DMS 273 (cell line): Measurements from ENCODE around the gene PES1.
"Not testable (repeated sequence)": the region's sequence is repeated elsewhere in the genome, so short reads cannot be mapped to it uniquely, and the experiment has no call there.

Source experiments
- DNase-seq: peaks from one replicate; lab custom pipeline; 2025; ENCODE audit not compliant: unreplicated experiment; lab: John Stamatoyannopoulos, UW

PES1 gene

DNA sequence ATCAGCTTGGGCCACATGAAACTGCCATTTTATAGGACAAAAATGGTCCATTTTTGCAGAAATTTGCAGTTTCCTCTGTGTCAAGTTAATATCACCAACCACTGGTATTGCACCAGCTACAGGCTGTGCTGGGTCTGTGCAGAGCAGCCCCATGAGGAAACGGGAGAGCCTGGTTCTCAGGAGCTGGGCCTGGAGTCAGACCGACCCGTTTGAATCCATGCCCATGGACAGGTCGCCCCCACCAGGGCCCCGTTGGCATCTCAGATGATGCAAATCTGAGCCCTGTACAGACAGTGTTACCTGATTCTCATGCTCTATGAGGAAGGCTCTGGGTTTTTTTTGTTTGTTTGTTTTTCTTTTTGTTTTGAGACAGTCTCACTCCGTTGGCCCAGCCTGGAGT, 35.3 kb downstream of the PES1 start:
- peak; percentile 49 for DNase-seq

DNA sequence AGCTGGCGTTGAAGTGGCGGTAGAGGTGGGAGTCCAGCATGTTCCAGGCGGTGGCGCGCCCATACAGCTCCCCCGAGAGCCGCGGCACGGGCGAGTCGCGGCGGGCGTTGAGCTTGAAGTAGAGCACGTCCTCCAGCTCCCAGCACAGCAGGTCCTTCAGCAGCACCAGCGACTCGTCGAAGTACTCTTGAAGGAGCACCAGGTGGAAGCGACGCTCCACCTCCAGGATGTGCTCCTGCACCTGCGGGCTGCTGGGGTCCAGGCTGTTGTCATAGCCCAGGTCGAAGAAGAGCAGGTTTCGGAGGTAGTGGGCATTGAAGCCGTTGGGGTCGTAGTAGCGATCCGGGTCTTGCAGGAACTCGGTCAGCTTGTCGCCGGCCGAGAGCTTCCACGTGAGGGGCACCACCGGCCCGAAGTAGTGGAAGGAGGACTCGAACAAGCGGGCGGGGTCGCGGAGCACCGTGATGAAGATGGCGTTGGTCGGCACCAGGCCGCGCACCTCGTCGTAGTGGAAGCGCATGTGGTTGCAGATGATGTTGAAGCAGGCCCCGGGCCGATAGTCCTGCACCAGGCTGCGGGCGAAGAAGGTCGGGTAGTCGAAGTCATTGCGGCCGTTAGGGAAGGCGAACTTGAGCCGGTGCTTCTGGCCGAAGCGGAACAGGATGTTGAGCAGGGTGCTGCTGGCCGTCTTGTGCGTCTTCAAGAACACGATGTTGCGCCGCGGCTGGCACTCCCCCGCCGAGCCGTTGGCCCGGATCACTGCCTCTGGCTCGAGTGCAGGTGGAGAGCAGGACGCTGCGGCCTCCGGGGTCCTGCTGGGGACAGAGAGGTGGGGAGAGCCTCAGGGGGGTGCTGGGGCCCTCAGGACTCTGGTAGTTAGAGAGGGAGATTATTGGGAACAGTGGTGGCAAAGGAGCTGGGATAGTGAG, 36.2 kb downstream of the PES1 start:
- DNase-seq = no peak

DNA sequence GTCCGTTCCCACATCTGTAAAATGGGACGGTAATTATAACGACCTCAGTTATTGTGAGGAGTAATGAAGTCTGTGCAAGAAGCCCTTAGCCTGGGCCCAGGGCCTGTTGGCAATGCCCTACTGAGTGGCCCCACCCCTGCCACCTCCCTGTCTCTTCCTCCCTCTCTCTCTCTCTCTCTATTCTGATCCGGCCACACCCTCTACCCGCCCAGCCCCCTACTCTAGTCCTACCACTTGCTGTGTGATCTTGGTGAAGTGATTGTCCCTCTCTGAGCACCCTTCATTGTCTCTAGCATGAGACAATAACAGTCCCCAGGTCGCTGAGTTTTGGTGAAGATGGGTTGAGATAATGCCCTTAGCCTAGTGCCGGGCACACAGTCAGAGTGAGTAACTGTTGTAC, 37.7 kb downstream of the PES1 start:
- DNase-seq = no peak

DNA sequence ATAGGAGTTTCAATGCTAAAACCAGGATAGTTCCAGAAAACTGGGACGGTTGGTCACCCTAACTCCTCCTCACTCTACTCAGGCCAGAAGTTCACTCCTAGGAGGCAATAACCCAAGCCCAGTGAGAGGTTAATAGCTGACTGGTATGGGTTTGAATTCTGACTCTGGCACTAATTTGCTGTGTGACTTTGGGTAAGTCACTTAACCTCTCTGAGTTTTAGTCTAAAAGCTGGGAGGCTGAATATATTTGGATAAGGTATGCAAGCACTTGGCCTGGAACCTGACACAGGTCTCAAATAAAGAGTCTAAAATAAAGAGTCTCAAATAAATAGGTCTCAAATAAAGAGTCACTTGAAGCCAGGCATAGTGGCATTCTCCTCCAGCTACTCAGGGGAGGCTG, 39.0 kb downstream of the PES1 start:
- no peak for DNase-seq

DNA sequence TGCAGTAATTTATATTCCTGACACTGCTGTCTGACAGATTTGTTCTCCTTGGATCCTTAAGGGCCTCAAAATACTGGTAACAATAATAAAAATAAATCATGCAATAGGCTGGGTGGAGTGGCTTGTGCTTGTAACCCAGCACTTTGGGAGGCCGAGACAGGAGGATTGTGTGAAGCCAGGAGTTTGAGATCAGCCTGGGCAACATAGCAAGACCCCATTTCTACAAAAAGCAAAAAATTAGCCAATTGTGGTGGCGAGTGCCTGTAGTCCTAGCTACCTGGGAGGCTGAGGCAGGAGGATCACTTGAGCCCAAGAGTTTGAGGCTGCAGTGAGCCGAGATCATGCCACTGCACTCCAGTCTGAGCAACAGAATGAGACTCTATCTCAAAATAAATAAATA, 39.9 kb downstream of the PES1 start:
- DNase-seq = not testable (repeated sequence)

DNA sequence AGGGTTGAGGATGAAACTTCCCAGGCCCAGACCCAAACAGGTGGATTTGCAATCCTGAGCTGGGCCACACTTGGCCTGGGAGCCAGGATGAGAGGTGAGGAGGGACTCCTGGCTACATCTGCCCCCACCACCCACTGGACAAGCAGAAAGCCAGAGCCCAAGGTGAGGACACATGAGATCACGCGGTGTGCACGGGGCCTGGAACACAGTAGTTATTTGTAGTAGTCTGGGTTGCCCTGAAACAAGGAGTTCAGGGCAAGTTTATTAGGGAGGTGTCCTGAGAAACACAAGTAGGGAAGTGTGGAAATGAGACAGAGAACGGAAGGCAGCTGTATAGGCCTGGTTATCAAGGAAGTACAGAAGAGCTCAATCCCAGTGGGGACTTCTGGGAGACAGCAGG, 44.5 kb downstream of the PES1 start:
- no peak for DNase-seq

DNA sequence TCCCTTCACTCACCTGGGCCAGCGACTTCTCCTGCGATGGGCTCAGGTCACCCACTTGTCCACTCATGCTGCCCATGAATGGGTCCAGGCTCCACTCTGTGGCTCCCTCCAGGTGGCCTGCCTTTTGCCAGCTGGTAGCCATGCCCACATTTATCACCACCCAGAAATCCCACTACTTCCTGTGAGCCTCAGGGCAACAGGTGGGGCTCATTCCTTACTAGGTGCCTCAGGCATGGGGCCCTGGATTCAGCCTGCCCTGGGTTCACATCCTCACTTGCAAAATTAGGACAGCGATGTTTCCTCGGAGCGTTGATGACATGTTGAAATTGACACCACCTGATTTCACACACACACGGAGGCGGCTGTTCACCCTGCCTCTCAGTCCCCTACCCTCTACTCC, 45.1 kb downstream of the PES1 start, which contains the start of gene SEC14L6:
SEC14L6 (minus strand) TSS at position 126 of the 400 bp plus-strand sequence; CDS start at position 67, 59 bp downstream.
- DNase-seq = no peak

DNA sequence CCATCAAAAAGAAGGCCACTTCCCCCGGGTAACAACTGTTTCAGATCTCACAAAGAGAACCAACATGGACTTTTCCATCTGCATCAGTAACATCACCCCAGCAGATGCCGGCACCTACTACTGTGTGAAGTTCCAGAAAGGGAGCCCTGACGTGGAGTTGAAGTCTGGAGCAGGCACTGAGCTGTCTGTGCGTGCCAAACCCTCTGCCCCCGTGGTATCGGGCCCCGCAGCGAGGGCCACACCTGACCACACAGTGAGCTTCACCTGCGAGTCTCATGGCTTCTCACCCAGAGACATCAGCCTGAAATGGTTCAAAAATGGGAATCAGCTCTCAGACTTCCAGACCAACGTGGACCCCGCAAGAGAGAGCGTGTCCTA, 48.9 kb downstream of the PES1 start:
- no peak for DNase-seq

DNA sequence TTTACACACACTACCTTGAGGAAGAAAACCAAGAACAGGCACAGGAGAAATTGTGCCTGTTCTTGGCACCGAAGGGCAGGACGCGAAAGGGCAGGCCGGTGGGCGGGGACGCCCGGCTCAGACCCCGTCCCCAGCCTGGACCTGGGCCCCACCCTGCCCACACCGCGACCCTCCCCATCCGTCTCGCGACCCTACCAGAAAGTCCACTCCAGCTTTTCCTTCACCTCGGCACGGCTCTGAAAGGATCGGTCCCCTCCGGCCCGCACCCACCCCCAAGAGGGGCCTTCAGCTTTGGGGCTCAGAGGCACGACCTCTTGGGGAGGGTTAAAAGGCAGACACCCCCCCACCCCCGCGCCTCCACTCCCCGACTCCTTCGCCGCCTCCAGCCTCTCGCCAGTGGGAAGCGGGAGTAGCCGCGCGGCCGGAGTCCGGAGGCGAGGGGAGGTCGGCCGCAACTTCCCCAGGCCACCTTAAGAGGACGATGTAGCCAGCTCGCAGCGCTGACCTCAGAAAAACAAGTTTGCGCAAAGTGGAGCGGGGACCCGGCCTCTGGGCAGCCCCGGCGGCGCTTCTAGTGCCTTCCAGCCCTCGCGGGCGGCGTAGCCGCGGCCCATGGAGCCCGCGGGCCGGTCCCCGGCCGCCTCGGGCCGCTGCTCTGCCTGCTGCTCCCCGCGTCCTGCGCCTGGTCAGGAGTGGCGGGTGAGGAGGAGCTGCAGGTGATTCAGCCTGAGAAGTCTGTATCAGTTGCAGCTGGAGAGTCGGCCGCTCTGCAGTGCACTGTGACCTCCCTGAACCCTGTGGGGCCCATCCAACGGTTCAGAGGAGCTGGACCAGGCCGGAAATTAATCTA, 49.5 kb downstream of the PES1 start:
- DNase-seq = no peak

DNA sequence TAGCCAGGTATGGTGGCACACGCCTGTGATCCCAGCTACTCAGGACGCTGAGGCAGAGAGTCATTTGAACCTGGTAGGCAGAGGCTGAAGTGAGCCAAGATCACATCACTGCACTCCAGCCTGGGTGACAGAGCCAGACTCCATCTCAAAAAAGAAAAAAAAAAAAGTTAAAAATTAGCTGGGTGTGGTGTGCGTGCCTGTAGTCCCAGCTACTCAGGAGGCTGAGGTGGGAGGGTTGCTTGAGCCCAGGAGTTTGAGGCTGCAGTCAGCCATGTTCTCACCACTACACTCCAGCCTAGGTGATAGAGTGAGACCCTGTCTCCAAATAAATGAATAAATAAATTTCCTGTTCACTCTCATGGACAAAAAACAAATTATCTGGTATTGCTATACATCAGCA, 50.2 kb downstream of the PES1 start:
- DNase-seq = not testable (repeated sequence)

DNA sequence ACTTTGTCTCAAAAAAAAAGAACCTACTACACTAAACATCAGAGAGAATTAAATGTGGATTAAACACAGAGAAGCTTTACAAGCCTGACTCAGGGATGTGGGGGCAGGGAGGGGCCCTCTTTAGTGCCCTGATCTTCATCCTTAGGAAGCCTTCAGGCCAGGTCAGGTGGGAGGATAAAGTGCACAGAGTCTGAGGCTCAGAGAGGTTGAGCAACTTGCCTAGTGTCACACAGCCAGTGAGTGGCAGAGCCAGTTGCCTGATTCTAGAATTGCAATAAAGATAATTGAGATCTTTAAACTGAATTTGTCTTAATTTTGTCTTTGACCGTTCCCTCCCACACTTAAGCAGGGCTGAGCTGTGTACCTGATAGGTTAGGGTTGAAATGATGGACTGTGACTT, 52.3 kb downstream of the PES1 start:
- no peak for DNase-seq

DNA sequence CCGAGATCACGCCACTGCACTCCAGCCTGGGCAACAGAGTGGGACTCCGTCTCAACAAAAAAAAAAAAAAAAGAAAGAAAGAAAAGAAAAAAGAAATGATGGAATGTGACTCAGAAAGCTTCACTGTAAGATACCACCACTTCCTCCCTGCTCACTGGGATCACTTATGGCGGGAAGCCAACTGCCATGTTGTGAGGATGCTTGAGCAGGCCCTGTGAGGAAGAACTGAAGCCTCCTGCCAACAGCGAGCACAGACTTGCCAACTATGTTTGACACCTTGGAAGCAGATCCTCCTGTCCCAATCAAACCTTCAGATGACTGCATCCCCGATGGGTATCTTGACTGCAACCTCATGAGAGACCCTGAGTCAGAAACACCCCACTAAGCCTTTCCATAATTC, 53.4 kb downstream of the PES1 start:
- DNase-seq = peak; percentile 21

DNA sequence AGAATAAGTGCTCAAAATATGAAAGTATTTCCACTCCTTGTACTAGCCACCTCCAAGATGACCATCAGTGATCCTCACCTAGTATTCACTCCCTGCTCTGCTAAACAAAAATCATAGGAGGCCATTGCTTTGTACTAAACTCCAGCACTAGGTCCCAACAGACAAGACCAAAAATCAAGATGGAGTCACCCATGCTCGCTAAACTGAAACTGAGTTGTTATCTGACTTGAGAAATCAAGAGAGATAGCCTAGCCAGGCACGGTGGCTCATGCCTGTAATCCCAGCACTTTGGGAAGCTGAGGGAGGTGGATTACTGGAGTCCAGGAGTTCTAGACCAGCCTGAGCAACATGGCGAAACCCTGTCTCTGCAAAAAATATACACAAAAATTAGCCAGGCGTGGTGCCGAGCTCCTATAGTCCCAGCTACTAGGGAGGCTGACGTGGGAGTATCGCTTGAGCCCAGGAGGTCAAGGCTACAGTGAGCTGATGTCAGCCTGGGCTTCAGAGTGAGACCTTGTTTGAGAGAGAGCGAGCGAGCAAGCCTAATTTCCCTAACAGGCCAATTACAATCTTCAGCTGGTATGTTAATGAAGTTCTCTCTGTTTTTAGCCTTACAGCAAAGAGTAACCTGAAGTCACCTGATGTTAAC, 54.5 kb downstream of the PES1 start:
- DNase-seq = no peak

DNA sequence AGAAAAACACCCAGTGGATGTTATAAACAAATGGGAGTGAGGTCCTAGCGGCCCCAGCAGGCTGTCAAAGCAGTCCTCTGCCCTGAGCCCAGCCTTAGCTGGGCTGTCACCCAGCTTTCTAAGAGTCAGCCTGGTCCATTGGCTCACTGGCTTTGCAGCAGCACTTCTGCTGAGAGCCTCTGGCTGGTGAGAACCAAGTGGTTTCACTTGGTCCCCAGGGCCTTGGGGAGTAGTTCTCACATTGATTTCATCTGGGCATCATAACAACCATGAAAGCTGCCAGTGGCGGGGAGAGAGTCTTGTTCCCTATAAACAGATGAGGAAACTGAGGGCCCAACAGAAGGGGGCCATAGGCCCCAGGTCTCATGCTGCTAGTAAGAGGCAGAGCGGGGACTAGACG, 56.5 kb downstream of the PES1 start:
- DNase-seq = no peak

DNA sequence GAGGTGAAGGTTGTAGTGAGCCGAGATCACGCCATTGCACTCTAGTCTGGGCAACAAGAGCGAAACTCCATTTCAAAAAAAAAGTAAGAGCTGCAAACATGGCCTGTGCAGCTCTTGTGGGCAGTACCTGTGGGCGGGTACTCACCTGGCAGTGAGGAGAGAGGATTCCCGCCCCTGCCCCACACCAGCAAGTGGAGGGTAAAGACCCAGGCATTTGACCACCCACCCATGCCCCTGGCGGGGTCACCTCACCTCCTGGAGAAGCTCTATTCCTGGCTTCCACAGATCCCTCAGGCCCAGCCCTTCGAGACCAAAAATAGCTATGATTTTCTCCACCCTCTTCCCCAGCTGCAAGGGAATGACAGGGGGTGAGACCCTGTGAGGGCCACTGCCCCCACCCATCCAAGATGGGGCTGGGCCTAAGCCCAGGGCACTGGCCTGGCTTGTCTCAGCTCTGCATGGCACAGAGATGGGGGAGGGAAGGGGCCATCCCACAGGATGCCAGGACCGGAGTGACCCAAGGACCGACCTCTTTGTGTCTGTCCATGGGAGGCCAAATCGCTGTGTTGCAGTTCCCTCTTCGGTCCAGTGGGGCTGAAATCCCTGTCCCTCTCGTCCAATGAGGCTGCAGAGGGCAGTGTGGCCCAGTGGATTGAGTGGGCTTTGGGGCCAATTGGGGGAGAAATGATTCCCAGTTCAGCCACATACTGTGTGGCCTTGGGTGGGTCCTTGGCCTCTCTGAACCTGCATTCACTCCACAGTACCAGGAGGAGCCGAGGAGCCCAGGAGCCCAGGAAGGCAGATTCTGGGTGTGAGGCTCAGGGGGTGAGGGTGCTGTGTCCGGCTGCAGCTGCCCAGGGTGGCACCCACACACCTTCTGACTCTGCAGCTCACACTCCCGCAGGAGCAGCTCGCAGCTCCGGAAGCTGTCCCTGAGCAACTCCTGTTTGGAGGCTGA, 59.8 kb downstream of the PES1 start:
- DNase-seq = no peak

DNA sequence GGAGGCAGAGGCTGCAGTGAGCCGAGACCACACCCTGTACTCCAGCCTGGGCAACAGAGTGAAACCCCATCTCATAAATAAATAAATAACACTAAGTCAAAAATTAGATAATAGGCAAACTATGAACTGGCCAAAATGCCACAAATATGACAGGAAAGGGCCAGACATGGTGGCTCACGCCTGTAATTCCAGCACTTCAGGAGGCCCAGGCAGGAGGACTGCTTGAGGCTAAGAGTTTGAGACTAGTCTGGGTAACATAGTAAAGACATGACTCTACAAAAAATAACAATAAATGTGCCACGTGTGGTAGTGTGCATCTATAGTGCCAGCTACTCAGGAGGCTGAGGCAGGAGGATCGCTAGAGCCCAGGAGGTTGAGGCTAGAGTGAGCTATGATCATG, 65.1 kb downstream of the PES1 start:
- no peak for DNase-seq
